NB4 (cell line): ENCODE results near the gene PPM1L.

Source experiments
- MYC ChIP-seq: IDR thresholded peaks from 2 replicates; pipeline ENCODE4 v1.6.1; 2011; ENCODE audit warnings: low read depth, low read length
- POLR2A ChIP-seq: IDR thresholded peaks from 2 replicates; pipeline ENCODE4 v1.6.1; 2011; ENCODE audit warnings: mild to moderate bottlenecking; ENCODE audit not compliant: insufficient read length; ENCODE audit errors: extremely low read depth
- TF ChIP-seq, protein P1 (sequence below): IDR thresholded peaks from one replicate; pipeline ENCODE4 v1.5.1; 2012; ENCODE audit warnings: low read depth, low read length
- TF ChIP-seq, protein P2 (sequence below): IDR thresholded peaks from 2 replicates; pipeline ENCODE4 v1.6.1; 2011; ENCODE audit warnings: low read depth, low read length

DNA sequence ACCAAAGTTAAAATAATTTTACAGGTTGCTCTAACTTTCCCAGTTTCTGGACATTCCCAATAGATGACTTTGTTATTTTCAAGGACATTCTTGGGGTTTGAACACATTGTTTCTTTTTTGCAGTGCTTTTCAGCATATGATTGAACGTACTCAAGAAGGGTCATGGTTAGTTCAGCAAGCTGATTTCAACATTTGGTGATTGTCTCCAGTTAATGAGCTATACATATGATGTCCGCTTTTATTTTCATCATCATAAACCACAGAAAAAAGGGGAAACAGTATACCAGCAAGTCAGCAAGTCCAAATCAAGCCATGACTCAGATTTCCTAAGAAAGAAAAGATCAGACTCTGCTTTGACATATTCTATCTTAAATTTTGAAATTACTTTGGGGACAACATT is 279.7 kb downstream of the PPM1L start:
- TF ChIP-seq, protein P1, sequence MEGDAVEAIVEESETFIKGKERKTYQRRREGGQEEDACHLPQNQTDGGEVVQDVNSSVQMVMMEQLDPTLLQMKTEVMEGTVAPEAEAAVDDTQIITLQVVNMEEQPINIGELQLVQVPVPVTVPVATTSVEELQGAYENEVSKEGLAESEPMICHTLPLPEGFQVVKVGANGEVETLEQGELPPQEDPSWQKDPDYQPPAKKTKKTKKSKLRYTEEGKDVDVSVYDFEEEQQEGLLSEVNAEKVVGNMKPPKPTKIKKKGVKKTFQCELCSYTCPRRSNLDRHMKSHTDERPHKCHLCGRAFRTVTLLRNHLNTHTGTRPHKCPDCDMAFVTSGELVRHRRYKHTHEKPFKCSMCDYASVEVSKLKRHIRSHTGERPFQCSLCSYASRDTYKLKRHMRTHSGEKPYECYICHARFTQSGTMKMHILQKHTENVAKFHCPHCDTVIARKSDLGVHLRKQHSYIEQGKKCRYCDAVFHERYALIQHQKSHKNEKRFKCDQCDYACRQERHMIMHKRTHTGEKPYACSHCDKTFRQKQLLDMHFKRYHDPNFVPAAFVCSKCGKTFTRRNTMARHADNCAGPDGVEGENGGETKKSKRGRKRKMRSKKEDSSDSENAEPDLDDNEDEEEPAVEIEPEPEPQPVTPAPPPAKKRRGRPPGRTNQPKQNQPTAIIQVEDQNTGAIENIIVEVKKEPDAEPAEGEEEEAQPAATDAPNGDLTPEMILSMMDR = no peak
- TF ChIP-seq POLR2A (no peak), MYC (no peak)
- TF ChIP-seq, protein P2, sequence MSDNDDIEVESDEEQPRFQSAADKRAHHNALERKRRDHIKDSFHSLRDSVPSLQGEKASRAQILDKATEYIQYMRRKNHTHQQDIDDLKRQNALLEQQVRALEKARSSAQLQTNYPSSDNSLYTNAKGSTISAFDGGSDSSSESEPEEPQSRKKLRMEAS = no peak
